GM18519 (cell line): Measurements from ENCODE around the gene FZR1.
"Not testable (repeated sequence)": the region's sequence is repeated elsewhere in the genome, so short reads cannot be mapped to it uniquely, and the experiment has no call there.

ENCODE experiments used
- ATAC-seq: cut with Tn5 transposase; IDR thresholded peaks from one replicate; pipeline ENCODE4 v1.9.1; 2021; ENCODE audit warnings: mild to moderate bottlenecking, moderate library complexity; ENCODE audit not compliant: unreplicated experiment, low FRiP score

FZR1 gene

DNA sequence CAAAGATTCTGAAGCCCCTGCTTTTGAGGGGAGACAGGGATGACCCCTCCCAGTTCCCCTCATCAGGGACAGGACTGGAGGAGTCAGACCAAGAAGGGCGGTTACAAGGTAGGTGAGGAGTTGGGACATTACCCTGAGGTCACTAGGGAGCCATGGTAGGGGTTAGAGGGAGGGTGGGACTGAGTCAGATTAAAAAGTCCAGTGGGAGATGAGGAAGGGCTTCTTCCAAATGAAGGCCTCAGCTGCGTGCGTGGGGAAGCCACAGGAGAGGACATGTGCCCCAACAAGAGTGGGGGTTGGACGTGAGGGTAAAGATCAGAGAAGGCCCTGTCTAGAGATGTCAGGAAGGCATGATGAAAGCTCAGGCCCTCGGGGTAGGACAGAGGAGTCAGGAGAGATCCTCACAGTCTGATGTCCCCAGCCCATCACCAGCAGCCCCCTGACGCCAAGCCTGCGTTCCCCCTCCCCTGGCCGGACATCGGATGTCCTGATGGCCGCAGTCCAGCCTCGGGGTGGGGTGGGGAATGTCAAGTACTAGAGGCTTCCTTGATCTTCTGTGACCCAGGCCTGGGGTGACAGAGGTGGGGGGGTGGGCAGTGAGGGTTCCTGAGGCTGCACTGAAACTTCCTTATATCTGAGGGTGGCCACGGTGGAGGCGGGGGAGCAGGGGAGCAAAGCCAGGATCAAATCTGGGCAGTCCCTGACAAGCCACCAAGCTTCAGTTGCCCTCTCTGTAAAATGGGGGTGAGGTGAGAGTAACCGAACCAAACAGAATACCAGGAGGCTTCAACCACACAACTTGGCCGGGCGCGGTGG lies 57.8 kb downstream of the FZR1 start:
- no peak for ATAC-seq

DNA sequence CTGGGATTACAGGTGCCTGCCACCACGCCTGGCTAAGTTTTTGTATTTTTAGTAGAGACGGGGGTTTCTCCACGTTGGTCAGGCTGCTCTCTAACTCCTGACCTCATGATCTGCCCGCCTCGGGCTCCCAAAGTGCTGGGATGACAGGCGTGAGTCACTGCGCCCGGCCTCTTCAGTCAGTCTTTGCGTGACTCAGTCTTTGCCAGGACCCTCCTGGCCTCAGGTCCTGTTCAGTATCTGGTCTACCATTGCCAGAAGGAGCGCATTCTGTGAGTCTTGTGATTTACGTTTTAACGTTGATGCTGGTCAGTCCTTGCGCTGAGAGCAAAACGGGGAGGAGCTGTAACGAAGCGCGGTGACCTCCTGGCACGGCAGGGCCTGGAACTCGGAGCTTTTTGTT lies 59.0 kb downstream of the FZR1 start:
- no peak for ATAC-seq

DNA sequence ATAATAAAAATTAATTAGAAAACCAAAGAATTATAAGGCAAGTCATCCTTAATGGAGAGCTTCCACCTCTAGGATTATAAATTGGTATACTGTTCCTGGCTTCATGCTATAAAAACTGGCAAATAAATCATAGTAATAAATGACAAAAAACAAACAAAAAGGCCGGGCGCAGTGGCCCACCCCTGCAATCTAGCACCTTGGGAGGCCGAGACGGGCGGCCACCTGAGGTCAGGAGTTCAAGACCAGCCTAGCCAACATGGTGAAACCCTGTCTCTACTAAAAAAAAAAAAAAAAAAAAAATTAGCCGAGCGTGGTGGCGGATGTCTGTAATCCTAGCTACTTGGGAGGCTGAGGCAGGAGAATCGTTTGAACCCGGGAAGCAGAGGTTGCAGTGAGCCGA lies 63.9 kb downstream of the FZR1 start:
- not testable (repeated sequence) for ATAC-seq

DNA sequence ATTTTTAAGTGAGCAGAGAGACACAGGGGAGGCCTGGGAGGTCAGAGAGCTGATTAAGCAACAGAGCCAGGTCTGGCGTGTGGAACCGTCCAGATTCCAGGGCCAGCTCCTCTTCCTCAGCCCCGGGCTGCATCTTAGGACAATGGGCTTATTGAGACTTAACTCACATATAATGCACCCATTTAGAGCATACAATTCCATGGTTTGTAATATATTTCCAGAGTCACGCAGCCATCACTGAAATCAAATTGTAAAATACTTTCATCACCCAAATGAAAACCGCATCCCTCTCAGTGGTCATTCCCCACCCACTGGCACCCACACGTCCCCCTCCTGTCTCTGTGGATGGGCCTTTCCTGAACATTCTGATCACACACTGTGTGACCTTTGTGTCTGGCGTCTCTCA lies 64.5 kb downstream of the FZR1 start:
- ATAC-seq, result no peak

DNA sequence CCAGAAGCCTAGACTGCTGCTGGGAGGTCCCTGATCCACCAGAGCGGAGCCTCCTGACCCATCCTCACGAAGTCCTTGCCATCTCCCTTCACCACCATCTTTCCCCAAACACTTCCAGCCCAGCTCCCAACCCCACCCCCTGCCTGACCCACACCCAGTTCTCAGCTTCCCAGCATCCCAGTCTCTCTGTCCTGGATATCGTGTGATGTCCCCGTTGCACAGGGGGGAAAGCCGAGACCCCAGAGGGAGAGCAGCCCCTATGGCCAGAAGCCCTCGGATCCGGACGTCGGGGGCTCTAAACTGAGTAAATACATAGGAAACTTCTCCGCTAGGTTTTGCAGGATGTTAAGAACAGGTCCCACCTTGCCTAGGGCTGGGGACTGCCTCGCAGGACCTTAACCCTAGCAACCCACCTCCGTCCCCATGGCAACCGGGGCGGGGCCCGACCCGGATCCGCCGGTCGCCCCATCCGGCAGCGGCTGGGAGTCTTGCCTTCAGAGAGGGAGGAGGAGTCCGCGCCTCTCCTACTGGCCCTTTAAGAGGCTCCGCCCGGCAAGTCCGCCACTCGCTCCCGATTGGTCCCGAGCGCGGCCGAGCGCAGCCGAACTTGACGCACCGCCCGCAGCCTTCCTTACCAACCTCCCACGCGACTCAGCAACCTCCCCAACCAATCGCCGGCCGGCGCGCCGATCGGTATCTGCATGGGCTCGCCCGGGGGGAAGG lies 66.2 kb downstream of the FZR1 start:
- peak; percentile 85 for ATAC-seq

DNA sequence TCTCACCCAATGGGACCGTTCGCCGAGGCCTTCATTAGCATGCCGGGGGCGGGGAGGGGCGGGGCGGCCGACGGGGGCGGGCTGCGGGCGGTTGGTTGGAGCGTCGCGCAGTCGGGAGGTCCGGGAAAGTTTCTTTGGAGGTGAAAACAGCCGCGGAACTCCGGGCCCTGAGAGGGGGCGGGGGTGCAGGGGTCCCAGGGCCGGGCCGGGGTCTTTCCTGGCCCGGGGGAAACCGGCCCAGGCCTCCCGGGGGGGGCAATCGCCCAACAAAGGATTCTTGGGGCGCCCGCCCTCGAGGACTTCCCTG lies 66.7 kb downstream of the FZR1 start, which contains the start of gene HMG20B:
HMG20B (plus strand) TSS at position 90 of the 307 bp plus-strand sequence. CDS start 366 bp downstream, outside the sequence.
- ATAC-seq, result no peak

DNA sequence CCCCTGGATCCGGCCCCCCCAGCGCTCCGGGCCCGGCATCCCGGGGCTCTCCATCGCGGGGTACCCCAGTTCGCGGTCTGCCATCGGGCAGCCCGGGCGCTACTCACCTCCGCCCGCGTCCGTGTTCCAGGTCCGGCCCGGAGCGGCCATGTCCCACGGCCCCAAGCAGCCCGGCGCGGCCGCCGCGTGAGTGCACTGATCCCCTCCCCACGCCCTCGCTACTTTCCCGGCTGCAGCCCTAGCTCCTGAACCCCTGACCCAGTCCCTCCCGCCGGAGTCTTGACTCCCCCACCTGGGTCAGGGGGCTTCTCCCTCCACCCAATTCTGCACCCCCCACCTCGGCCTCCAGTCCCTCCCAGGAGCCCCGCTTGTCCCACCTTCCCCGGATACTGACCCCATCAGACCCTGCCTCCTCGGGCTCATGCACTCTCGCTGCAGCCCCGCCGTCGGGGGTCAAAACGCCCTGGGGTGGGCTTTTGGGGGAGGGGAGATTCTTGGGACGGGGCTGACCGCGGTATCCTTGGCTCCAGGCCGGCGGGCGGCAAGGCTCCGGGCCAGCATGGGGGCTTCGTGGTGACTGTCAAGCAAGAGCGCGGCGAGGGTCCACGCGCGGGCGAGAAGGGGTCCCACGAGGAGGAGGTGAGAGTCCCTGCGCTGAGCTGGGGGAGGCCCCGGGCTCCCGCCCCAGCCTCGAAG lies 67.2 kb downstream of the FZR1 start:
- ATAC-seq, result no peak

DNA sequence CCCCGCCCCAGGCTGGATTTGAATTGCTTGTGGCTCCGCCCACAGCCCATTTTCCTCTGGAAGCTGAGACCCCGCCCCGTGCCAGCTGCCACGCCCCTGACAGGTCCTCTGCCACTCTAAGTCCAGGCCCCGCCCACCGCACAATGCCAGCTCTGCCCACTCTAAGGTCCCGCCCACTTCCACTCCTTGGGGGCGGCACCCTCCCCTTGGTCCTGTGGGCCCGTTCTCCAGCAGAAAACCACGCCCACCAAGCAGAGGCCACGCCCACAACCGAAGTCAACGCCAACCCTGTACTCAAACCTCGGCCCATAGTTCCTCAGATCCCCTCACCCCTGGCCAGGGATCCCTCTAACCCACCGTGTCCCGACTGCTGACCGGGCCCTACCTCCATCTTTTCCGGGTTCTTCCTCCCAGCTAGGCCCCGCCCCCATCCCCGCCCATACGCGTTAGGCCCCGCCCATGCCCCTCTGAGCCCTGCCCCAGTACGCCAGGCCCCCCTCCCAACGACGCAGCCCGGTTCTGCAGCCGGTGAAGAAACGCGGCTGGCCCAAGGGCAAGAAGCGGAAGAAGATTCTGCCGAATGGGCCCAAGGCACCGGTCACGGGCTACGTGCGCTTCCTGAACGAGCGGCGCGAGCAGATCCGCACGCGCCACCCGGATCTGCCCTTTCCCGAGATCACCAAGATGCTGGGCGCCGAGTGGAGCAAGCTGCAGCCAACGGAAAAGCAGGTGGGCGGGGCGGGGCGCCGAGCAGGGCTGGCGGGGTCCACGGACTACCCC lies 67.9 kb downstream of the FZR1 start:
- no peak for ATAC-seq

DNA sequence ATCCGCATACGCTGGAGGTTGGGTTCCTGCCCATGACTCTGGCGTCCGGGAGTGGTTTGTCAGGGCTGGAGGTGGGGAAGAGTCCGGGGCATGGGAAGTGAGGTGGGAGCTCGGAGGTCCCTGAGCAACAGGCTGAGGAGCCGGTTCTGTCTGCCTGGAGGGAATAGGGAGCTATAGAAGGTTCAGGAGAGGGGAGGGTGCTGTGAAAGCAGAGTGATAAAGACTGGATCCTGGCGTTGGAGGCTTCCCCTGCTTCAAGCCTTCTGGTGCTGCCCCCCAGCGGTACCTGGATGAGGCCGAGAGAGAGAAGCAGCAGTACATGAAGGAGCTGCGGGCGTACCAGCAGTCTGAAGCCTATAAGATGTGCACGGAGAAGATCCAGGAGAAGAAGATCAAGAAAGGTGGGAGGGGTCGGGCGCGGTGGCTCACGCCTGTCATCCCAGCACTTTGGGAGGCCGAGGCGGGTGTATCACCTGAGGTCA lies 69.2 kb downstream of the FZR1 start:
- no peak for ATAC-seq

DNA sequence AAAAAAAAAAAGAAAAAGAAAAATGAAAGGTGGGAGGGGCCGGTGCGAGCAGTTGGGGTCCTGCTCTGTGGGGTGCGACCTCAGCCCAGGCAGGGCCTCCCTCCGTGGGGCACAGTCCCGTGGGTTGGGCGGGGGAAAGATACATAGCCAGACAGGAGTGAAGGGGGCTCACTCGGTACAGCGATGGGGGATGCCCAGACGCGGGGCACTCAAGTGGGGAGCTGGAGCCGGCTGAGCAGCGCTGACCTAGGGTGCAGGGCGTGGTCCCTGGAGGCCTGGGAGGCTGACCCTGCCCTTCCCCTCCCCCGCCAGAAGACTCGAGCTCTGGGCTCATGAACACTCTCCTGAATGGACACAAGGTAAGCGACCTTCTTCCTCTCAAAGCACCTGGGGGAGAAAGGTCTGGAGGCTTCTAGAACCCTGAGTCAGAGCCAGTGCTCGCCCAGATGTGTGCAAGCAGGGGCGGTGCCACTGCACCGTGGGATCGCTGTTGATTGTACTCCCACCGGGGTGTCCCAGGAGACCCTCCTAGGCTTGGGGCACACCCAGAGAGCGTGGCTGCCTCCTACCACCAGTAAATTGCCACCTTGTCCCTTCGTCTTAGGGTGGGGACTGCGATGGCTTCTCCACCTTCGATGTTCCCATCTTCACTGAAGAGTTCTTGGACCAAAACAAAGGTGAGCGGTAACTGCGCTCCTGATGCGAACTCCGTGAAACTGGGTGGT lies 70.0 kb downstream of the FZR1 start:
- no peak for ATAC-seq

DNA sequence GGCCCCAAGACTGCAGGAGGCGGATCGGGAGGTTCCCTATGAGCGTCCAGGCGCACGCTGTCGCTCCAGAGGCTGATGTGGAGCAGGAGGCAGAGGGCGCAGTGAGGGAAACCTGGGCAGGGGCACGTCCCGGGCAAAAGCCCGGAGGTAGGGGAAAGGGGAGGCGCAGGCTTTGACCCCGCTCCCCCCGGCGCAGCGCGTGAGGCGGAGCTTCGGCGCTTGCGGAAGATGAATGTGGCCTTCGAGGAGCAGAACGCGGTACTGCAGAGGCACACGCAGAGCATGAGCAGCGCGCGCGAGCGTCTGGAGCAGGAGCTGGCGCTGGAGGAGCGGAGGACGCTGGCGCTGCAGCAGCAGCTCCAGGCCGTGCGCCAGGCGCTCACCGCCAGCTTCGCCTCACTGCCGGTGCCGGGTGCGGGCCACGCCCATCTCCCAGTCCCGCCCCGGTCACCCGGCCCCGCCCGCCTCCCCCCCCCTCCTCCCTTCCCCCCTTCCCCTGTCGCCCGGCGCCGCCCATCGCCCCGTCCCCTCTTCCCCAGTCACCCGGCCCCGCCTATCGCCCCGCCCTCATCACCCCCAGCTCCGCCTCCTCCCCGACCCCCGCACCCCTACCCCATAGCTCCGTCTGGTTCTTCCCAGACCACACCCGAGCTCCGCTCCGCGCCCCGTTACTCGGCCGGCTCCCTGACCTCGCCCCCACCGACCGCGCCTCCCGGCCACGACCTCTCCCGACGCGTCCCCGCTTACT lies 70.8 kb downstream of the FZR1 start:
- ATAC-seq, result no peak

DNA sequence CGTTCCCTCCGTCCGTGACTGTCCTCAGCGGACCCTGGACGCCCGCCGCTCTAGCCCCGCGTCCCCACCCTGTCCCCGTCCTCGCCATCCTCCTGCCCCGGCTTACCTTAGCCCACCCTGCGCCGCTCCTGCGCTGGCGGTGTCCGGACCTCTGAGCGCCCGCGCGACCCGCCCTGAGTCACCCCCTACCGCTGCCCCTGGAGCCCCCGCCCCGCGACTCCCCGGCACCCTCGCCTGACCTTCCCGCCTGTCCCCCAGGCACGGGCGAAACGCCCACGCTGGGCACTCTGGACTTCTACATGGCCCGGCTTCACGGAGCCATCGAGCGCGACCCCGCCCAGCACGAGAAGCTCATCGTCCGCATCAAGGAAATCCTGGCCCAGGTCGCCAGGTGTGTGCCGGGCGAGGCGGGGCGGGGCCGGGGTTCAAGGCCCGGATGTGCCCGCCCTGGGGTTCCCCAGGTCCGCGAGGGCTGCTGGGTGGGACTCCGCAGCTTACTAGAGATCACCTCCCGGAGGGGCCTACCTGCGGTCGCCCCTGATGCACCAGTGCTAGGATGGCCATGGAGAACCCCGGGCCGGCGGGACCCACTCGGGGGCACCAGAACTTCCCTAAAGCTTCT lies 71.7 kb downstream of the FZR1 start:
- no peak for ATAC-seq

DNA sequence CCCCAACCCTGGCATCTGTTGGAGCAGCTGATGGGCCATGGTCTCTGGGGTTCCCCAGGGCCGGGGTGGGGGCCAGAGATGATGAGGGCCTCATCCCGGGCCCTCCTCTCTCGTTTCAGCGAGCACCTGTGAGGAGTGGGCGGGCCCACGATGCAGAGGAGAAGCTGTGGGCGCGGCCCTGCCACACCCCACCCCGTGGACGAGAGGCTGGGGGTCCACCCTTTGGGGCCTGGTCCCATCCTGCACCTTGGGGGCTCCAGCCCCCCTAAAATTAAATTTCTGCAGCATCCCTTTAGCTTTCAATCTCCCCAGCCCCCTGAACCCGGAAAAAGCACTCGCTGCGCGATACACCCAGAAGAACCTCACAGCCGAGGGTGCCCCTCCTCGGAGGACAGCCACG lies 72.3 kb downstream of the FZR1 start:
- ATAC-seq, result no peak

DNA sequence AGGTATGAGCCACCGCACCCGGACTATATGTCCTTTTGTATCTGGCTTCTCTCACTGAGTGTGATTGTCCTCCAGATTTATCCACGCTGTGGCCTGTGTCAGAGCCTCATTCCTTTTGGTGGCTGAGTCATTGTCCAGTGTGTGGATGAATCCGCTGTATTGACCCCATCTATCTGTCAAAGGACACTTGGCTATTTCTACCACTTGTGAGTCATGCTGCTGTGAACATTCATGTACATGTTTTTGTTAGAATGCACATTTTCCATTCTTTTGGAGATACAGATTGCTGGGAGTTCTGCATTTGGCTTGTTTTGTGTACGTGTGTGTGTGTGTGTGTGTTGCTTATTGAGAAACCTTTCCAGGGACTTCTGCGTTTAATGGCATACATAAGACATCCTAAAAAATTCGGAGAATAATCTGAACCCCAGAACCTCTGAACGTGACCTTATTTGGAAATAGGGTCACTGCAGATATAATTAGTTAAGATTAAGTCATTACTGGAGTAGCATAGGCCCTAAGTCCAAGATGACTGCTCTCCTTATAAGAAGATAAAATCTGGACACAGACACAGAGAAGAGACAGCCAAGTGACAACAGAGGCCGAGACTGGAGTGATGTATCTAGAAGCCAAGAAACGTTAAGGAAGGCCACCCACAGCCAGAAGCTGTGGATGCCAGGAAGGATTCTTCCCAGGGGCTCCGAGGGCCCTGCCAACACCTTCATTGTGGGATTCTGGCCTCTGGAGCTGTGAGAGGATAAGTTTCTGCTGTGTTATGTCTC lies 74.2 kb downstream of the FZR1 start:
- no peak for ATAC-seq

DNA sequence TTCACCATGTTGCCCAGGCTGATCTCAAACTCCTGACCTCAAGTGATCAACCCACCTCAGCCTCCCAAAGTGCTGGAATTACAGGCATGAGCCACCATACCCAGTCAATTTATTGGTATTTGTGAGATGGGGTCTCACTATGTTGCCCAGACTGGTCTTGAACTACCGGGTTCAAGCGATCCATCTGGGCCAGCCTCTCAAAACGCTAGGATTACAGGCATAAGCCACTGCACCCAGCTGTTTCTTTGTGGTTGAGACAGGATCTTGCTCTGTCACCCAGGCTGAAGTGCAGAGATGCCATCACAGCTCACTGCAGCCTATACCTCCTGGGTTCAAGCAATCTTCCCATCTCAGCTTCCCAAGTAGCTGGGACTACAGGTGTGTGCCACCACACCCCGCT lies 75.7 kb downstream of the FZR1 start:
- not testable (repeated sequence) for ATAC-seq

DNA sequence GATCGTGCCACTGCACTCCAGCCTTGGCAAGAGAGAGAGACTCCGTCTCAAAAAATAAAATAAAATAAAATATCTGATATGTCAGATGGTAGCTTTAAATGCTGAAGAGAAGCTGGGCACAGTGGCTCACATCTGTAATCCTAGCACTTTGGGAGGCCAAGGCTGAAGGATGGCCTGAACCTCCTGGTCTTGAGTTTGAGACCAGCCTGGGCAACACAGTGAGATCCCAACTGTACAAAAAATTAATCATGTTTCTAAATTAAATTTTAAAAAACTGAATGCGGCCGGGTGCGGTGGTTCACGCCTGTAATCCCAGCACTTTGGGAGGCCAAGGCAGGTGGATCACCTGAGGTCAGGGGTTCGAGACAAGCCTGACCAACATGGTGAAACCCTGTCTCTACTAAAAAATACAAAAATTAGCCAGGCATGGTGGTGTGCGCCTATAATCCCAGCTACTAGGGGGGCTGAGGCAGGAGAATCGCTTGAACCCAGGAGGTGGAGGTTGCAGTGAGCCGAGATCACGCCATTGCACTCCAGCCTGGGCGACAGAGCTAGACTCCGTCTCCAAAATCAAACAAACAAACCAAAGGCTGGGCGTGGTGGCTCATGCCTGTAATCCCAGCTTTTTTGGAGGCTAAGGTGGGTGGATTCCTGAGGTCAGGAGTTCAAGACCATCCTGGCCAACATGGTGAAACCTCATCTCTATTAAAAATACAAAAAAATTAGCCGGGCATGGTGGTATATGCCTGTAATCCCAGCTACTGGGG lies 78.1 kb downstream of the FZR1 start:
- ATAC-seq, result not testable (repeated sequence)
